Measurements from ENCODE around the gene CAB39.

The CAB39 gene

GRCh38 chr2:230712443-230713330 lies at the start of gene CAB39:
Gene CAB39 (plus strand): TSS chr2:230712842. CDS start chr2:230760002, 47,160 bp downstream.
- peak; percentile 92 for DNase-seq

- DNase-seq = no peak
Measured at GRCh38 chr2:230664128-230664527, 48.5 kb upstream of the CAB39 start.

GRCh38 chr2:230664844-230665243 lies 47.8 kb upstream of the CAB39 start:
- DNase-seq = no peak

- no peak for DNase-seq
Measured at GRCh38 chr2:230665263-230665691, 47.4 kb upstream of the CAB39 start.

GRCh38 chr2:230666446-230666845 lies 46.2 kb upstream of the CAB39 start:
- DNase-seq = no peak

- peak; percentile 90 for DNase-seq
Measured at GRCh38 chr2:230666885-230667712, 45.5 kb upstream of the CAB39 start.

GRCh38 chr2:230668184-230668938 lies 44.3 kb upstream of the CAB39 start:
- no peak for DNase-seq

- no peak for DNase-seq
Measured at GRCh38 chr2:230668939-230669303, 43.7 kb upstream of the CAB39 start.

- no peak for DNase-seq
Measured at GRCh38 chr2:230669386-230669950, 43.2 kb upstream of the CAB39 start.

GRCh38 chr2:230671117-230671516 lies 41.5 kb upstream of the CAB39 start:
- no peak for DNase-seq

GRCh38 chr2:230672836-230673235 lies 39.8 kb upstream of the CAB39 start:
- no peak for DNase-seq

- no peak for DNase-seq
Measured at GRCh38 chr2:230674401-230674800, 38.2 kb upstream of the CAB39 start.

- no peak for DNase-seq
Measured at GRCh38 chr2:230674966-230675672, 37.5 kb upstream of the CAB39 start.

- no peak for DNase-seq
Measured at GRCh38 chr2:230676546-230676945, 36.1 kb upstream of the CAB39 start.

GRCh38 chr2:230677201-230677946 lies 35.3 kb upstream of the CAB39 start:
- DNase-seq = no peak

GRCh38 chr2:230678018-230678417 lies 34.6 kb upstream of the CAB39 start:
- DNase-seq = no peak

- no peak for DNase-seq
Measured at GRCh38 chr2:230678451-230678850, 34.2 kb upstream of the CAB39 start.

GRCh38 chr2:230680463-230681170 lies 32.0 kb upstream of the CAB39 start:
- DNase-seq = no peak

- no peak for DNase-seq
Measured at GRCh38 chr2:230681171-230681545, 31.5 kb upstream of the CAB39 start.

GRCh38 chr2:230682546-230682945 lies 30.1 kb upstream of the CAB39 start:
- no peak for DNase-seq
